Measurements from ENCODE around the gene MAD1L1. TPM values are rescaled to one million over a fixed set of nuclear protein-coding genes. Genes with fewer than 3 reads are reported as not detected.
"Not testable (repeated sequence)": the region's sequence is repeated elsewhere in the genome, so short reads cannot be mapped to it uniquely, and the experiment has no call there.

MAD1L1 gene
- total RNA-seq, 6 experiments from 2014 or later, result 15.1 to 37.4 (median 20.5) TPM

- intact Hi-C loops (cut with DNase I), result no loop called here
- no peaks in the 10 kb centered on the region for H3K9me3 ChIP-seq
- H3K27ac ChIP-seq, result no peak overlapping the region
- DNase-seq (peak in 1 of 3 donors; percentile 8), ATAC-seq (no peak)
- TF ChIP-seq CTCF (IDR thresholded peaks at IDR 0.05), result no peak
- TF ChIP-seq POLR2A (IDR thresholded peaks at IDR 0.05), result no peak
- no peaks in the 10 kb centered on the region for H3K27me3 ChIP-seq
- no peak overlapping the region for H3K4me3 ChIP-seq
- H3K4me1 ChIP-seq, result no peaks in the 10 kb centered on the region
- WGBS (ENCODE audit: insufficient coverage, low coverage, low lambda C conversion rate, missing lambda C conversion rate), result 85% methylated on average over 12 of the region's 23 CpGs
- H3K36me3 ChIP-seq, result no peaks in the 10 kb centered on the region
These were observed 193.6 kb downstream of the MAD1L1 start for GRCh38 chr7:2038931-2039728.

- Histone ChIP-seq H3K27me3 (no peaks in the 10 kb centered on the region), H3K4me3 (peak overlapping the region in 1 of 3 donors; percentile 1), H3K36me3 (no peaks in the 10 kb centered on the region), H3K9me3 (no peaks in the 10 kb centered on the region), H3K27ac (no peak overlapping the region), H3K4me1 (no peaks in the 10 kb centered on the region)
- peak in 1 of 3 donors; percentile 48 for DNase-seq
- intact Hi-C loops (cut with DNase I), result no loop called here
- WGBS (ENCODE audit: insufficient coverage, low coverage, low lambda C conversion rate, missing lambda C conversion rate), result 16% methylated on average over 11 of the region's 13 CpGs
- ATAC-seq, result peak; percentile 62 to 83 (median 72)
- TF ChIP-seq POLR2A (IDR thresholded peaks at IDR 0.05), result no peak
- TF ChIP-seq CTCF (IDR thresholded peaks at IDR 0.05), result no peak
These were observed 194.8 kb downstream of the MAD1L1 start for GRCh38 chr7:2037808-2038522.

GRCh38 chr7:2037301-2037807 lies 195.4 kb downstream of the MAD1L1 start:
- ATAC-seq (peak in 3 of 4 donors; percentile 6 to 34 (median 29)), DNase-seq (peak in 1 of 3 donors; percentile 43)
- Histone ChIP-seq H3K27me3 (no peaks in the 10 kb centered on the region), H3K27ac (no peak overlapping the region), H3K36me3 (no peaks in the 10 kb centered on the region), H3K9me3 (no peaks in the 10 kb centered on the region), H3K4me1 (no peaks in the 10 kb centered on the region), H3K4me3 (peak overlapping the region in 1 of 3 donors; percentile 1)
- TF ChIP-seq CTCF (IDR thresholded peaks at IDR 0.05), result no peak
- no peak for TF ChIP-seq POLR2A (IDR thresholded peaks at IDR 0.05)
- 60% methylated on average over 13 of the region's 17 CpGs for WGBS (ENCODE audit: insufficient coverage, low coverage, low lambda C conversion rate, missing lambda C conversion rate)
- intact Hi-C loops (cut with DNase I), result no loop called here

GRCh38 chr7:2036786-2037185 lies 196.0 kb downstream of the MAD1L1 start:
- peak in 1 of 3 donors; percentile 31 for DNase-seq

GRCh38 chr7:2036201-2036600 lies 196.5 kb downstream of the MAD1L1 start:
- 98% methylated on average over 8 of the region's 16 CpGs for WGBS (ENCODE audit: insufficient coverage, low coverage, low lambda C conversion rate, missing lambda C conversion rate)
- H3K9me3 ChIP-seq; H3K4me1 ChIP-seq; H3K27ac ChIP-seq; H3K27me3 ChIP-seq; ATAC-seq; H3K4me3 ChIP-seq; H3K36me3 ChIP-seq; intact Hi-C loops (cut with DNase I): not testable (repeated sequence)
- DNase-seq, result peak in 1 of 3 donors; percentile 21

More at GRCh38 chr7:2036786-2037185, 196.0 kb downstream of the MAD1L1 start:
- TF ChIP-seq POLR2A (IDR thresholded peaks at IDR 0.05) (no peak), CTCF (IDR thresholded peaks at IDR 0.05) (no peak)
- H3K4me3 ChIP-seq, result no peak overlapping the region
- no peaks in the 10 kb centered on the region for H3K36me3 ChIP-seq
- no peaks in the 10 kb centered on the region for H3K9me3 ChIP-seq
- H3K27ac ChIP-seq, result no peak overlapping the region
- H3K4me1 ChIP-seq, result no peaks in the 10 kb centered on the region
- intact Hi-C loops (cut with DNase I), result no loop called here
- no peaks in the 10 kb centered on the region for H3K27me3 ChIP-seq
- no peak for ATAC-seq
- WGBS (ENCODE audit: insufficient coverage, low coverage, low lambda C conversion rate, missing lambda C conversion rate), result 79% methylated on average over 8 of the region's 20 CpGs
